ENCODE results near the gene BDH1.
"Not testable (repeated sequence)": the region's sequence is repeated elsewhere in the genome, so short reads cannot be mapped to it uniquely, and the experiment has no call there.

Gene BDH1

DNA sequence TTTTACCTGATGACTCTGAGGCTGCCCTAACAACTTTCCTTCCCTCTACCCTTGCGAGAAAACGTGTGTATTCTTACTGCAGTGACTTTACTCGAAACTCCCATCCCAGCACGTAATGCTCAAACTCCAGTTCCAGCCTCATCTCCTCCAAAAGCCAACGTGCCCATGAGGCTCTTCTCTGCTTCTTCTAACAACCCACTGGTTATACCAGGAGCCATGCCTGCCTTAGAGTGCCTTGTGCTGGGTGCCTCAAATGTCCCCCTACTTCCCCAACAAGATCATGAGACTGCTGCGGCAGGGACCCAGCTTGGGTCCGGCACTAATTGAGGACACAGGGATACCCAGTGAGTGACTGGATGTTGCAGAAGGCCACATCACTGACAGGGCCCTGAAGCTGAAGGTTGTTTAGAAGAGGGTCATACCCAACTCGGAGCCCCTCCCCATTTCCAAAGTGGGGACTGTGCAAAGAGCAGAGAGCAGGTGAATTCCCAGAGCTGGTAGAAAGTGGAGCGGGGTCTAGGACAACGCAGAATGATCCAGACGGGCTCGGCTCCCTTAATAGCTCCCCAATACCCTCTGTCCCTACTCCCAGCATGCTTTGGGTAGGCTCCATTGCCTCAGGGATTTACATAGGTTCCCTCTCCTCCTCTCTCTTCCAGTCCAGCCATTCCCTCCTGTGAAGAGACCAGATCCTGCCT lies 71.4 kb downstream of the BDH1 start:
- no peak for DNase-seq

DNA sequence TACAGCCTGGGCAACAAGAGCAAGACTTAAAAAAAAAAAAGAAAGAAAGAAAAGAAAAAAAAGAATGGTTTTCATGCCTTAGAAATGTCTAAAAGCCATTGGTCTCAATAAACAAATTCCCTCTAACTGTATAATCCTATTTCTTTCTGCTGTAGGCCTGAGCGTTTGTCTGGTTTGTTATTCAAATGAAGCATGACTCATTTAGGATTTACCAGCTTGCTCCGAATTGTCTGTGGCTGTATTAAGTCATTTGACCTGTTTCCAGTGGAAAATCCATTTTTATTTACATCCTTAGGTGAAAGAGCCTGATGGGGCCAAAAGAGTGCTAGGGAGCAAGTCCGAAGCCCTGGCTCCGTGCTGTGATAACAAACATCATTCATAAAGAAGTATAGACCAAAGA lies 73.8 kb downstream of the BDH1 start:
- no peak for DNase-seq

DNA sequence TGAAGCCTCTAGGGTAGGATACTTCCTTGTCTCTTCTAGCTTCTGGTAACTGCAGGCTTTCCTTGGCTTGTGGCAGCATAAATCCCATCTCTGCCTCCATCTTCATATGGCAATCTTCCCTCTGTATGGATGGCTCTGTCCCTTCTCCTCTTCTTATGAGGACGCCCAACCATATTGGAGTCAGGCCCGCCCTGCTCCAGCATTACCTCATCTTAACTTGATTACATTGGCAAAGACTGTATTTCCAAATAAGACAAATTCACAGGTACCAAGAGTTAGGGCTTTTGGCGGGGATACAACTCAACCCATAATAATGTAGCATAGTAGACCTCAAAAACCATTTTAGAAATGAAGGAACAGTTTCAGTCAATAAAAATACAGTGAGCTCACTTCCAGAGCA lies 75.4 kb downstream of the BDH1 start:
- no peak for DNase-seq

DNA sequence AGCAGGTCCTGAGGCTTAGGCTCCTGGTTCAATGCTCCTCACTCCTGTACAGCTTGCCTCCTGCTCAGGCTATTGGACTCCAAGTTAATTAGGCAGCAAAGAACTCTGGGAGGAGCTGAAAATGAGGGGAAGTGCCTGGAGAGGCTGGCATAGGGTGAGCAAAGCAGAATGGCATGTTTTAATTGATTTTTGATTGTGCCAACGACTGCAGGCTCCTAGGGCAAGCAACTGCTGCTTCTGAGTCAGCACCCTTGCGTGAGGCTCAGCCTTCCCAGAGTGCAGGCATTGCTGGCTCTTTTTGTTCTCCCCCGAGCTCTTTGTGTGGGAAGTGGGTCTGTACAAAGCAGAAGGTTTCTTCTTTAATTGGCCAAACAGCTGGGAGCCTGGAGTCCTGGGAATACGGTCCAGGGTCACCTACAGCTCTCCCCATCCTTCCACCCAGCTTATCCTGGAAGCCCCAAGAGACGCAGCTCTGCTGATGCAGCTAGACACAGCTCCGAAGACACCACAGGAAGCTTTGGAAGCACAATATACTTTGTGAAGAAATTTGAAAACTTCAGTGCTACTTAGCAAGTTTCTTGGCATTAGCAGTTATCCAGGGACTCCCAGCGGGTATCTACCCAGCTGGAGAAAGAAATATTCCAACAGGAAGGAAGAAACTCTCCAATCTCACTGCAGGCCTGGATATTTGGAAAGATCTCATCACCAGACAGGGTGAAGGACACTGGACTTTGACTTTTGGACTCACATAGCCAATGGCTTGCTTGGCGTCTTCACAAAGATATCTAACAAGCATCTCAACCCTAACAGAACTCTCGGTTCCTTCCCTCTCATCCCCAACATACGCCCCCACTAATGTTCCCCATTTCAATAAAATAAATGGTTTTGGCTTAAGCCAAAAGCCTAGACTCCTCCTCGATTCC lies 76.8 kb downstream of the BDH1 start:
- no peak for DNase-seq

DNA sequence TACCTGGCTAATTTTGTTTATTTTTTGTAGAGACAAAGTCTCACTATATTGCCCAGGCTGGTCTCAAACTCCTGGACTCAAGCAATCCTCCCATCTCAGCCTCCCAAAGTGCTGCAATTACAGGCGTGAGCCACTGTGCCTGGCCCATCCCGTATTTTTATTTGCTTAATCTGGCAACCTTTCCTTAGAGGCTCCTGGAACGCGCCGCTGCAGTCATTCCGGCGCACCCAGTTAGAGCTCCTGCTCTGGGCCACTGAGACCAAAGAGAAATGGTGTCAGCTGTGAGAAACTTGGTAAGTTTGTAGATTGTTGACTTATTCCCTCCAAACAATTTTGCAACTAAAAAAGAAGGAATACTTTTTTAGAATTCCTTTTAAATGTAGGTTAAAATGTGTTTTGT lies 78.0 kb downstream of the BDH1 start:
- not testable (repeated sequence) for DNase-seq

DNA sequence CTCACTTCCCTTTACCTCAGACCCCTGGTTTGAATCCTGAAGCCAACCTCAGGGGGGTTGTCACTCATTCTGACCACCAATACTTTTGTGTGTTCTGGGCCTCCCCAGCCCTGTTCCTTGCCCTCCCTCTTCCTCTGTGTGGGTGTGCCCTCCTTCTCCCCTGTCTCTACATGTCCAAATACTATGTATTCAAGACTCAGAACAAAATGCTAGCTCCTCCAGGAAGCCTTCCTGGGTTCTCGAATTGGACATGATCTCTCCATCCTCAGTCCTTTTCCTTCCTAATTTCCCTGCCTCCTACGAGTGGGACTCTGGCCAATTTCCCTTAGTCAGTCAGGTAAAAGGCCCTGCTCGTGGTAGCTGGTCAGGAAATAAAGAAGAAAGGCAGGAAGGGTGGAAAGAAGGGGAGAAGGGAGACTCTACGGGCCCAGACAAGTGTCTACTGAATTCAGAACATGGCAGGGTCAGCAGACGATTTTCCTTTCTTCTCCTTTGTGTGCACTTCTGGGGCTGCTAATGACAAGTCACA lies 79.7 kb downstream of the BDH1 start:
- no peak for DNase-seq

DNA sequence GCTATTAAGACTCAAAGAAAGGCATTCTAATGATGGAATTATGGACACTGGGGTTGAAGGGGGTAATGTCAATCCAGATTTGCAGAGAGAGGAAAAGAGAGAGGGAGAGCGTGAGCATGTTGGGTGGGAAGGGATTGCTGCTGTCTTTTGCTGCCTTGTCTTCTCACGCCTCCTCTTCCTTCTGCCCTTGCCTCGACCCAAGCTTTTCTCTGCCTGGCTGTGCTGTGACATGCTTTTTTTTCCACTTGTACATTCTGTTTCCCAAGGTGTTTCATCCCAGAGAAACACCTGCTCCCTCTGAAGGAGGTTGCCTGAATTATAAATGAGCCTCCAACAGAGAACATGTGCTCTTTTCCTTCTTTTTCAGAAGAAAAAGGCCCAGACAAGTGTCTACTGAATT lies 80.3 kb downstream of the BDH1 start:
- no peak for DNase-seq

DNA sequence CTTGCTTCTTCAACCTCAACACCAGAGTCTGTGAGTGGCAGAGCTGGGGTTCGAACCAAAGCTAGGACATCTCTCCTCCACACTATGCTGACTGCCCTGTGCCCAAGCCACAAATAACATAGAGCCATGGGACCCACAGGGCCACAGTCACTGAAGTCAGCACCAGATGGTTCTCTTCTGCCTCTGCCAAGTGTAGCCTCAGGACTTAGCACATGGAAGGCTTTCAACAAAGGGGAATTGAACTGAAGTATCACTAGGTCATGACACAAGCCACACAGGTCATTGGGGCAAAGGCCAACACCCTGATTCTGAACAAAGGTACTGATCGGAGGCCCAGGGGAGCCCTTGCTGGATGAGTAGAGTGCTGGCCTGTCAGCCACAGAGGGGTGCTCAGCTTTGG lies 83.6 kb downstream of the BDH1 start:
- DNase-seq: no peak

DNA sequence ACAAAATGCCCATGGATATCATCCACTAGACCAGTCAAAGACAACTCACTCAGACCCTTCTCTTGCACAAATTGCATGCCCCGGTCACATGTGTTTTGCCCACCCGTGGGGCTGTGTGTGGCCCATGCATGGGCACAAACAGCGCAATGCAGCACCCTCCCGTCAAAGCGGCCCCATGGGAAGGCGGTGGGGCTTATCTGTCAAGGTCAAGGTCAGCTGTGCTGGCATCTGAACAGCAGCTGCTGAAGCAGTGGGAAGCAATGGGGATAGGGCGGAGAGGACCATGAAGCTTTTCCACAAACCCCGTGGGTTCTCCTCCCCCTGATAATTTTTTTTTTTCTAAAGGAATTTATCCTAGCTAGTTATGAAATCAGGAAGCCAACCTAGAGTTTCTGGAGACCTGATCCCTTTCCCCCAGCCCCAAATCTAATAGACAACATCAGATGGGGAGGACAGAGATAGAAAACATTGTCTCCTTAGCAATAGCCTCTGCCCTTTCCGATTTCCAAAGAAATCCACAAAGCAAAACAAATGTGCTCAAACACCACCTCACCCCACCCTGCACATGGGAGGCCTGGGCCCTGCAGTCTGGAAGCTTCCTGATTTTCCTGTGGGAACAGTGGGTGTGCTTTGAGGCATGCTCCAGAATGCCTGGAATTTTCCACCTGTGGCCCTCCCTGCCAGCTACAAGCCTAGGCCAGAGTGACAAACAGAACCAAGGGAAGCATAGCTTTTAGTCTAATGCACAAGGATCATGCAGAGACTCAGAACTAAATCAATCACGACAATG lies 84.4 kb downstream of the BDH1 start:
- no peak for DNase-seq

DNA sequence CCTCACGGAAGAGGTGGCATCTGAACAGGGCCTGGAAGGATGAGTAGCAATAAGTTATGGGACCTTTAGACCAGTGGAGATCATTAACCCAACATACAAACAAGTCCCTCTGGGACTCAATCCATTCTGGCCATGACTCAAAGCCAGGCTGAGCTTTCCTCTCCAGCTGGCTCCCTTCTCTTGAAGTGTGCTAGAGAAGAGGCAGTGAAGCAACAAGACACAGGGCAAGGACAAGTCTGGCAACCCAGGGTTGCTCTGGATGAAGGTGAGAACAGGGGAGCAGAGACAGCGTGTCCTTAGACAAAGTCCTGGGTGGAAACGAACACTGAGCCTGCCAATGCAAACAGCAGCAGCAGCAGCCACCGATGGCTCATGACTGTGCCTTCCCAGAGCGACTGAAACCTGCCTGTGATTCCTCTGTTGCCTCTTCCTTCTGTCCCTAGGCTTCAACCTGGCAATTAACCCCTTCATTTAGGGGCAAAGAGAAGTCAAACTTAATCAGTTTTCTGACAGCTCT lies 86.8 kb downstream of the BDH1 start:
- no peak for DNase-seq

DNA sequence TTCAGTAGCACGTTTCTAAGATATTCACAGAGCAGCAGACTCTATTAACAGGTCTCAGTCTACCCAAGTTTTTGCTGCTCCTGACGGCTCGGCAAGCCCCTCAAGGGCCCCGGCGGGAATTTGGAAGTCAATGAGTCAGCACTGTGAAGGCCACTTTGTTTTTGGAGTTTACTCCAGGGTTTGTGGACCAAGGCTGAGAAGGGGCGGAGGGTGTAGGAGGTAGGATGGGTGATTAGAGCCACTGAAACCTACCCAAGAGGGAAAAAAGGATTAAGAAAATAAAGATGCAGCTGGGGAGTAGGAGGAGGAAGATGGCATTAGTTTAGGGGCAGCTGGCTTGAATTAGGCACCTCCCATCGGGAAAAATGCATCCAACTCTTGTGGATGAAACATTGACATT lies 87.6 kb downstream of the BDH1 start:
- no peak for DNase-seq

DNA sequence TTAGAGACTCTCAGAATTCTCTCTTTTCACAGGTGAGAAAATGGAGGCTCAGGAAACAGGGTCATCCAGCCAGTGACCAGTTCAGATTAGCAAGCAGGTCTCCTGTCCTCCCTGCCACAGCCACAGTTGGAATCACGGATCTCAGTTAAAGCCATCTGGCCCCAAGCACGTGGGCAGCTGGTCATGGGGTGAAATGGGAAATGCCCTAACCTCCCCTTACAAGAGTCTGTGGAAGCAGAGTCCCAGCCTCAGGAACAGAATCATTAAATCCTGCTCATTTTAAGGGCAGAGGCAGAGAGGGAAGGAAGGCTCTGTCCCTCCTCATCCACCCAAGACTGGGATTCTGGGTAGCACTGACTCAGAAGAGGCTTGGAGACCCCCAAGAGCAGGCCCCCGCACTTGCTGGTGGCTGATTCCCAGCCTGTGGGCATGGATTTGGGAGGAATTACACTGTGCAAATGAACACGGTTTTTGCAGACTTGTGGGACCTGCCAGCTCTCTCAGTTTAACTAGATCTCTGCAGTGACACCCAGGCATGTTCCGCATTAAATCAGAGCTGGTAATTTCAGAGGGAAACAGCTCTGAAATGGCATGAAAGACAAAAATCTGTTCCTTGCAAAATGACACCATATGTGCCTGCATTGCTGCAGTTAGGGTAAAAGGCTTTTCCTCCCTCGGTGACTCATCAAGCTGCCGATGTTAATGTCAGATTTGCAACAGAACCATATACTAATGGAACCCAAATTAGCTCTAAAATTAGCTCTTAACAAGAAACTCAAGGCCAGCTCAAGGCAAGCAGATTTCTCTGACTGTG lies 89.0 kb downstream of the BDH1 start:
- DNase-seq: no peak

DNA sequence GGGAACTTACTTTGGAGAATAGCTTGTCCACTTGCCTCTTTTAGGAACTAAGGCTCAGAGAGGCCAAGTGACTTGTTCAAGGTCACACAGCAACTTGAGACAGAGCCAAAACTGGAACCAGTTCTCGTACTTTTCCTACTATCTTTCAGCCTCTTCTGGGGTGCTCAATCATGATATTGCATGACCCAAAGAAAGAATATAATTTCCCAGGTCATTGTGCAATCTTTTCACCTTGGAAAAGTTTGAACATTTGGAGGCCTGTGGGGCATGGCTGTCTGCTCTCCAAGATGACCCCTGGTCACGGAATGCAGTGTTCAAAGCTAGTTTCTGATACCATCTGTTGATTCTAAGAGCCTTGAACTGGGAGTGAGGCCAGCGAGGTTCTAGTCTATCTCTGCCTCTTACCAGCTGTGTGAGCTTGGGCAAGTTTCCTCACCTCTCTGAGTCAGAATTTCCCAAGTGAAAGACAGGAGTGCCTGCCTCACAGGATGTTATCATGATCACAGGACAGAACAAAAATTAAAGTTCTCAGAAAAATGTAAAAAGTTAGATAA lies 89.7 kb downstream of the BDH1 start:
- no peak for DNase-seq

DNA sequence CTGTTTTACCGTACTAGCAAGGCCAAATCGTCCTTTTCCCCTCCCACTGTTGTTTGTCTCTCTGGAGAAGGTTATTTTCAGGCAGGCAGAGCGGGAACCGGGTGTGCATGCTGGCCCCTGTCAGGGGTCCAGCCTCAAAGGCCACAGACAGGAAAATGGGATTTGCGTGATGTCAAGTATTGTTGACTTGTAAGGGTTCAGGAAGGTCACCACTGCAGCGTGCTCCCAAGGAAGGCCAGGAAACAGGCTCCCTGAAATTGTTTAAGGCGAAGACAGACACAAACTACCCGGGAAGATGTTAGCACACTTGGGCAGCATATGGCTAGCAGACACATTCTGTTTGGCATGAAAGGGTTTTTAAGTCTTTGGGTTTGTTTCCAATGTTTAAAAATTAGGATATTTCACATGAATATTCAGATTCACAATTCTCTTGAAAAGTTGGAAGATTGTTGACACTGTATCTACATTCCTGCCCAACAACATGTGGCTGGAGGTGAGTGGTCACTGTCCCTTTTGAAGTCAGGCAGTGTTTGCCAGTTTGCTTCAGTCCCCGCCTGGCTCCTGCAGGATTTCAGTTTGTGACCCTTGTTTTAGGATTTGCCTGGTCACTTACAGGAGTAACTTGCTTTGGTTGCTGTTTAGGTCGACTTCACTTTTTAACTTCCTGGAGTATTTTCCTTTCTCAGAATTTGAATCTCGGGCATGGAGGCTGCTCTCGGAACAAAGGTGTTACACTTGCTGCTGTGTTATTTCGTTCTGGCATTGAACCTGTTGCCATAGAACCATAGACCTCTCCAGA lies 90.4 kb downstream of the BDH1 start:
- DNase-seq: no peak

DNA sequence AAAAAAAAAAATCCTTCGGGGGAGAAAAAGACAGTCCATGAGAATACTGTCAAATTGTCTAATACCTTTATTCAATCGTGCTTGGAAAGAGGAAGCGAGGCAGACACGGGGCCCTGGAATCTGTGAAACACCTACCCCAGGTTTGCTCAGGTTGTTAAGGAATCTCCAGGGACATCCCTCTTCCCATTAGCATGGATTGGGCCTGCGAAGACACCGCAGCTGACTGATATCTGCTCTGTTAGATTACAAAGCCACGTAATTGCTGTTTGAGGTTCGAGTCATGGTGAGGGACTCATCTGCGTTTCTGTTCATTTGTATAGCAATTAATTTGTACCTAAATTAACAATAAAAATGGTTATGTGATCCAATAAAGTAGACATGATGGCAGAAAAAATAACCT lies 91.0 kb downstream of the BDH1 start:
- no peak for DNase-seq

DNA sequence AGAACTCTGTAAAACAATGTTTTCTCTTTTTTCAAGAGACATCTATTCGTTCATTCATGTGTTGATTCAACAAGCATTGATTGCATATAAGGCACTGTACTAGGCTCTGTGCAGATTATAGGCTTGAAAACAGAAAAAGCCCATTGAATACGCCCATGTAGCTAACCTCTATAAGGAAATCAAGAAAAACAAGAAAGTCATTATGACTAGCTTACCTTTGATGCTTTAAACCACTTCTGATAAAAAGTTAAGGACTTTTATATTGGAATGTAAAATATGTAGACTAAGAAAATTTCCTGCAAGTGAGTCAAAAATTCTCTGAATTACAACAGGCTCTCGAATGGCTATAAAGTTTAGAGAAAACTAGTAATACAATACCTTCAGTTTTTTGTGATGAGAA lies 92.5 kb downstream of the BDH1 start:
- DNase-seq: no peak

DNA sequence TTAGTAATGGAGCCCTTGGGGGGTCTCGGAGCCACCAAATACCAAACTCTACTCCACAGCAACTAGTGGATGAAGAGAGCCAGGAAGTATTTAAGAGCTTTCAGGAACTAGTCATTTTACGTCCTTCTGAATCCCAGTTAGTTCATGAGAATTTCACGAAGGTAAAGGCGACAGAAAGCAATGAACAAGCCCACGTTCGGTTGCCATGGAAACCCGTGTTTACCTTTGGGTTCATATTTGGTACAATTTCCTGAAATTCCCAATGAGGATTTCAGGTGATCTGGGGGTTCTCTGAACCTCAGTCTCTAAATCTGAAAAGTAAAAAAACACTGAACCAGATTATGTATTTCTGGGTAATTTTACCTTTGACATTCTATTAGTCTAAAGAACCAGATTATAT lies 93.0 kb downstream of the BDH1 start:
- DNase-seq: no peak

DNA sequence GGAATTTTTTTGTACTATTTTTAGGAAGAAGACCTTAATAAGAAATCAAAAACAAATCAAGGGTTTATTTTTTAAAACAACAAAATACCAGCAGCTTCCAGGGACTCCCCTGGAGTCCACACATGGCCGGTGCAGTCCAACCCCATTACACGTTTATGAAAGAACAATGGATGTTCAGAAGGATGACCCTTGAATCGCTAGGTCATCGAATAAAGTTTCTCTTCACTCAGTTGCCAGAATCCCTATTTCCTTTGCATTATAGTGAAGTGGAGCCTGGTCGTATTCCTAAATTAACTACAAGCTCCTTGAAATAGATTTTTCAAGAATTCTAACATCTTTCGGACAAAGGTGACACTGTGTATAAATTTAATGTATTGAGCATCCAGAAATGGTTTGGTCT lies 95.1 kb downstream of the BDH1 start:
- DNase-seq: no peak

DNA sequence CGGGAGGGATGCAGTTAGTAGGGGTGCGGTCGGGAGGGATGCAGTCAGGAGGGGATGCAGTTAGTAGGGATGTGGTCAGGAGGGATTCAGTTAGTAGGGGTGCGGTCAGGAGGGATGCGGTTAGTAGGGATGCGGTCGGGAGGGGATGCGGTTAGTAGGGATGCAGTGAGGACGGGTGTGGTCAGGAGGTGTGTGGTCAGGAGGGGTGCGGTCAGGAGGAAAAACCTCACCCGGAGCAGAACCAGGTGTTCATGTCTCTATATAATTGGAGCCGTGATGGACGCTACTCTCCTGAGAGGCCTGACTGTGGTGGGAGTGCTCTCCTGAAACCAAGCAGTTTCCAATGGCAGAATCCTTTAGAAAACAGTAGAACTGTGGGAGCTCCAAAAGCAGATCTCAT lies 95.8 kb downstream of the BDH1 start:
- DNase-seq: no peak
